DOHH2 (cell line): ENCODE results near the gene AEBP1.

ENCODE experiments used
- EZH2phosphoT487 ChIP-seq: fragments of 200-600 bp; sonication (generic); IDR thresholded peaks from 2 replicates; pipeline ENCODE4 v1.6.1; 2017; ENCODE audit warnings: borderline replicate concordance, mild to moderate bottlenecking, antibody characterized with exemption, low read length, moderate library complexity, mixed read lengths
- TF ChIP-seq, protein P1 (sequence below): fragments of 200-600 bp; sonication (generic); IDR thresholded peaks from one replicate; pipeline ENCODE4 v1.5.1; 2014; ENCODE audit warnings: antibody characterized with exemption, mild to moderate bottlenecking, low read depth, low read length; ENCODE audit not compliant: poor library complexity, severe bottlenecking

DNA sequence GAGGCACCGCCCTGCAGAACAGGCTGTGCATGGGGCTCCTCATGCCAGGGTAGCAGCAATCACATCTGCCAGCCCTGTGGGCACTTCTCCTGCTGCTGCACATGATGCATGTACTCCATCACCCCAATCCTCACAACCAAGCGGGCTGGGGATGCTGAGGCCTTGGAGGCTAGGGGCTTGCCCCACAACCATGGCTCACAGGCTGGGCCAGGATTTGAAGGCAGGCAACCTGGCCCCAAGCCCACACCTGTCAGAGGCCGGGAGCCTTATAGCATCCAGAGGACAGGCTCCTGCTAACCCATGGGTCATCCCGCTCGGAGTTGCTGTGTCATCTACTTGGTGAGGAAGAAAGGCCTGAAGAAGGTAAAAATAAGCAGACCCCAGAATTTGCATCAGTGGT, 24.0 kb upstream of the AEBP1 start:
- TF ChIP-seq, protein P1, sequence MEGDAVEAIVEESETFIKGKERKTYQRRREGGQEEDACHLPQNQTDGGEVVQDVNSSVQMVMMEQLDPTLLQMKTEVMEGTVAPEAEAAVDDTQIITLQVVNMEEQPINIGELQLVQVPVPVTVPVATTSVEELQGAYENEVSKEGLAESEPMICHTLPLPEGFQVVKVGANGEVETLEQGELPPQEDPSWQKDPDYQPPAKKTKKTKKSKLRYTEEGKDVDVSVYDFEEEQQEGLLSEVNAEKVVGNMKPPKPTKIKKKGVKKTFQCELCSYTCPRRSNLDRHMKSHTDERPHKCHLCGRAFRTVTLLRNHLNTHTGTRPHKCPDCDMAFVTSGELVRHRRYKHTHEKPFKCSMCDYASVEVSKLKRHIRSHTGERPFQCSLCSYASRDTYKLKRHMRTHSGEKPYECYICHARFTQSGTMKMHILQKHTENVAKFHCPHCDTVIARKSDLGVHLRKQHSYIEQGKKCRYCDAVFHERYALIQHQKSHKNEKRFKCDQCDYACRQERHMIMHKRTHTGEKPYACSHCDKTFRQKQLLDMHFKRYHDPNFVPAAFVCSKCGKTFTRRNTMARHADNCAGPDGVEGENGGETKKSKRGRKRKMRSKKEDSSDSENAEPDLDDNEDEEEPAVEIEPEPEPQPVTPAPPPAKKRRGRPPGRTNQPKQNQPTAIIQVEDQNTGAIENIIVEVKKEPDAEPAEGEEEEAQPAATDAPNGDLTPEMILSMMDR = no peak
- TF ChIP-seq EZH2phosphoT487 = no peak
